ENCODE results near the gene KLHL3.

DNA sequence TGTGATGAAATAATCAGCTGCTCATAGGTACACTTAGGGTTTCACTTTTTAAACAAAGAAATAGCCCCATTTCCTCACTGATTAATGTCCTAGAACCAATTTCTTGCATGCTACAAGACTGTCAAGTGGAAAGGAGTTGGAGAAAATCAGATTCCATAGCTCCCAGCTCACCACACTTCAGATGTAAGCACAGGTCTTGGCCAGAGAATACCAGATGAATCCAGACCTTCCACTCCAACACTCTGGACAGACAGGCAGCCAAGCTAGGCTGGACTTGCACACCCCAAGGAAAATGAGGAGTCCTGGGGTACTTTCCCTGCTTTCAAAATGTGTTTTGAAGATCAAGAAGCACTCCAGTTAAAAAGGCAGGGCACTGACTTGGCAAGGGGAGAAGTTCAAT, 68.5 kb downstream of the KLHL3 start:
- TF ChIP-seq POLR2A (IDR thresholded peaks at IDR 0.05) (no peak), POLR2AphosphoS5 (IDR thresholded peaks at IDR 0.05) (no peak)
- TF ChIP-seq, protein P1, sequence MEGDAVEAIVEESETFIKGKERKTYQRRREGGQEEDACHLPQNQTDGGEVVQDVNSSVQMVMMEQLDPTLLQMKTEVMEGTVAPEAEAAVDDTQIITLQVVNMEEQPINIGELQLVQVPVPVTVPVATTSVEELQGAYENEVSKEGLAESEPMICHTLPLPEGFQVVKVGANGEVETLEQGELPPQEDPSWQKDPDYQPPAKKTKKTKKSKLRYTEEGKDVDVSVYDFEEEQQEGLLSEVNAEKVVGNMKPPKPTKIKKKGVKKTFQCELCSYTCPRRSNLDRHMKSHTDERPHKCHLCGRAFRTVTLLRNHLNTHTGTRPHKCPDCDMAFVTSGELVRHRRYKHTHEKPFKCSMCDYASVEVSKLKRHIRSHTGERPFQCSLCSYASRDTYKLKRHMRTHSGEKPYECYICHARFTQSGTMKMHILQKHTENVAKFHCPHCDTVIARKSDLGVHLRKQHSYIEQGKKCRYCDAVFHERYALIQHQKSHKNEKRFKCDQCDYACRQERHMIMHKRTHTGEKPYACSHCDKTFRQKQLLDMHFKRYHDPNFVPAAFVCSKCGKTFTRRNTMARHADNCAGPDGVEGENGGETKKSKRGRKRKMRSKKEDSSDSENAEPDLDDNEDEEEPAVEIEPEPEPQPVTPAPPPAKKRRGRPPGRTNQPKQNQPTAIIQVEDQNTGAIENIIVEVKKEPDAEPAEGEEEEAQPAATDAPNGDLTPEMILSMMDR (IDR thresholded peaks at IDR 0.05): no peak

All from upper lobe of left lung (tissue), 4 donors.